ENCODE results near the gene GOLGA6A.

Gene GOLGA6A

DNA sequence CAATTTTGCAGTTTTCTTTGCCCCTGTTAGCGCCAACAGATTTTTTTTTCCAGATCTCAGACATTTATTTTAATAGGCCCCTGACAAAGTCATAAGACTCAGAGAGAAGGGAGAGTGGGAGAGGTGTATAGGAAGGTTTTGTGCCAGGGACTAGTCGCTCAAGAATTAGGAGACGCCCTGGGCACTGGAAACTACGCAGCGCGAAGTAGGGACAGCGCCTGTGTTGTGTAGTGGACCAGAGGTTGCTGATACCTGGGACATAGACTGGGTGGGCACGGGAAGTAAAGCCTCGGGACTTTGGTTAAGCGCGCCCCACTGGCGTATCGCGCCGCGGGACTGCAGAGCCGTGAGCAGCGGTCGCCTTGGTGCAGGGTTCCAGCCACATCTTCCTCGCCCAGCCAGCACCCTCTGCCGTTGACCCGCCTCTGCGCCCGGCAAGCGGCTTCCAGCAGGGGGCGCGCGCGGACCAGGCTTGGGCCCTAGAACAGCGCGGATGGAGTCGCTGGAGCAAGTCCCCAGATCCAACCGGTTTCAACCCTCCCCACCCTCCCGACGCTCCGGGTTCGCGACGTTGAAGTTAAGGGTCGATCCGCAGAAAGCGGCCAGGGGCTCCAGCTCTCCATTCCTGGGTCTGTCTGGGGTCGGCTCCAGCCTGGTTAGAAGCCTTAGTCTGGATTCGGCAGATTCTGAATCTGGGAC lies 45.1 kb upstream of the GOLGA6A start (continued):
- peak; percentile 52; the same call in 1 of the 2 replicates for TF ChIP-seq ZNF24 (tag by site-specific recombination; IDR thresholded peaks at IDR 0.05)
- no peak for TF ChIP-seq ZNF549 (tag by site-specific recombination; IDR thresholded peaks at IDR 0.05)
- TF ChIP-seq, protein P1, sequence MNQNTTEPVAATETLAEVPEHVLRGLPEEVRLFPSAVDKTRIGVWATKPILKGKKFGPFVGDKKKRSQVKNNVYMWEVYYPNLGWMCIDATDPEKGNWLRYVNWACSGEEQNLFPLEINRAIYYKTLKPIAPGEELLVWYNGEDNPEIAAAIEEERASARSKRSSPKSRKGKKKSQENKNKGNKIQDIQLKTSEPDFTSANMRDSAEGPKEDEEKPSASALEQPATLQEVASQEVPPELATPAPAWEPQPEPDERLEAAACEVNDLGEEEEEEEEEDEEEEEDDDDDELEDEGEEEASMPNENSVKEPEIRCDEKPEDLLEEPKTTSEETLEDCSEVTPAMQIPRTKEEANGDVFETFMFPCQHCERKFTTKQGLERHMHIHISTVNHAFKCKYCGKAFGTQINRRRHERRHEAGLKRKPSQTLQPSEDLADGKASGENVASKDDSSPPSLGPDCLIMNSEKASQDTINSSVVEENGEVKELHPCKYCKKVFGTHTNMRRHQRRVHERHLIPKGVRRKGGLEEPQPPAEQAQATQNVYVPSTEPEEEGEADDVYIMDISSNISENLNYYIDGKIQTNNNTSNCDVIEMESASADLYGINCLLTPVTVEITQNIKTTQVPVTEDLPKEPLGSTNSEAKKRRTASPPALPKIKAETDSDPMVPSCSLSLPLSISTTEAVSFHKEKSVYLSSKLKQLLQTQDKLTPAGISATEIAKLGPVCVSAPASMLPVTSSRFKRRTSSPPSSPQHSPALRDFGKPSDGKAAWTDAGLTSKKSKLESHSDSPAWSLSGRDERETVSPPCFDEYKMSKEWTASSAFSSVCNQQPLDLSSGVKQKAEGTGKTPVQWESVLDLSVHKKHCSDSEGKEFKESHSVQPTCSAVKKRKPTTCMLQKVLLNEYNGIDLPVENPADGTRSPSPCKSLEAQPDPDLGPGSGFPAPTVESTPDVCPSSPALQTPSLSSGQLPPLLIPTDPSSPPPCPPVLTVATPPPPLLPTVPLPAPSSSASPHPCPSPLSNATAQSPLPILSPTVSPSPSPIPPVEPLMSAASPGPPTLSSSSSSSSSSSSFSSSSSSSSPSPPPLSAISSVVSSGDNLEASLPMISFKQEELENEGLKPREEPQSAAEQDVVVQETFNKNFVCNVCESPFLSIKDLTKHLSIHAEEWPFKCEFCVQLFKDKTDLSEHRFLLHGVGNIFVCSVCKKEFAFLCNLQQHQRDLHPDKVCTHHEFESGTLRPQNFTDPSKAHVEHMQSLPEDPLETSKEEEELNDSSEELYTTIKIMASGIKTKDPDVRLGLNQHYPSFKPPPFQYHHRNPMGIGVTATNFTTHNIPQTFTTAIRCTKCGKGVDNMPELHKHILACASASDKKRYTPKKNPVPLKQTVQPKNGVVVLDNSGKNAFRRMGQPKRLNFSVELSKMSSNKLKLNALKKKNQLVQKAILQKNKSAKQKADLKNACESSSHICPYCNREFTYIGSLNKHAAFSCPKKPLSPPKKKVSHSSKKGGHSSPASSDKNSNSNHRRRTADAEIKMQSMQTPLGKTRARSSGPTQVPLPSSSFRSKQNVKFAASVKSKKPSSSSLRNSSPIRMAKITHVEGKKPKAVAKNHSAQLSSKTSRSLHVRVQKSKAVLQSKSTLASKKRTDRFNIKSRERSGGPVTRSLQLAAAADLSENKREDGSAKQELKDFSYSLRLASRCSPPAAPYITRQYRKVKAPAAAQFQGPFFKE (tag by site-specific recombination; IDR thresholded peaks at IDR 0.05; ENCODE audit: borderline replicate concordance): no peak
- TF ChIP-seq ZBTB21 (tag by site-specific recombination; IDR thresholded peaks at IDR 0.05): no peak
- no peak for TF ChIP-seq ZNF791 (tag by site-specific recombination; IDR thresholded peaks at IDR 0.05)
- TF ChIP-seq, protein P2, sequence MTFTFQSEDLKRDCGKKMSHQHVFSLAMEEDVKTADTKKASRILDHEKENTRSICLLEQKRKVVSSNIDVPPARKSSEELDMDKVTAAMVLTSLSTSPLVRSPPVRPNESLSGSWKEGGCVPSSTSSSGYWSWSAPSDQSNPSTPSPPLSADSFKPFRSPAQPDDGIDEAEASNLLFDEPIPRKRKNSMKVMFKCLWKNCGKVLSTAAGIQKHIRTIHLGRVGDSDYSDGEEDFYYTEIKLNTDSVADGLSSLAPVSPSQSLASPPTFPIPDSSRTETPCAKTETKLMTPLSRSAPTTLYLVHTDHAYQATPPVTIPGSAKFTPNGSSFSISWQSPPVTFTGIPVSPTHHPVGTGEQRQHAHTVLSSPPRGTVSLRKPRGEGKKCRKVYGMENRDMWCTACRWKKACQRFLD (tag by site-specific recombination; IDR thresholded peaks at IDR 0.05): no peak
- peak; percentile 77 for TF ChIP-seq ZFP69B (tag by site-specific recombination; IDR thresholded peaks at IDR 0.05)
- TF ChIP-seq, protein P3, sequence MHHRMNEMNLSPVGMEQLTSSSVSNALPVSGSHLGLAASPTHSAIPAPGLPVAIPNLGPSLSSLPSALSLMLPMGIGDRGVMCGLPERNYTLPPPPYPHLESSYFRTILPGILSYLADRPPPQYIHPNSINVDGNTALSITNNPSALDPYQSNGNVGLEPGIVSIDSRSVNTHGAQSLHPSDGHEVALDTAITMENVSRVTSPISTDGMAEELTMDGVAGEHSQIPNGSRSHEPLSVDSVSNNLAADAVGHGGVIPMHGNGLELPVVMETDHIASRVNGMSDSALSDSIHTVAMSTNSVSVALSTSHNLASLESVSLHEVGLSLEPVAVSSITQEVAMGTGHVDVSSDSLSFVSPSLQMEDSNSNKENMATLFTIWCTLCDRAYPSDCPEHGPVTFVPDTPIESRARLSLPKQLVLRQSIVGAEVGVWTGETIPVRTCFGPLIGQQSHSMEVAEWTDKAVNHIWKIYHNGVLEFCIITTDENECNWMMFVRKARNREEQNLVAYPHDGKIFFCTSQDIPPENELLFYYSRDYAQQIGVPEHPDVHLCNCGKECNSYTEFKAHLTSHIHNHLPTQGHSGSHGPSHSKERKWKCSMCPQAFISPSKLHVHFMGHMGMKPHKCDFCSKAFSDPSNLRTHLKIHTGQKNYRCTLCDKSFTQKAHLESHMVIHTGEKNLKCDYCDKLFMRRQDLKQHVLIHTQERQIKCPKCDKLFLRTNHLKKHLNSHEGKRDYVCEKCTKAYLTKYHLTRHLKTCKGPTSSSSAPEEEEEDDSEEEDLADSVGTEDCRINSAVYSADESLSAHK (tag by site-specific recombination; IDR thresholded peaks at IDR 0.05): peak; percentile 91
- no peak for TF ChIP-seq ZNF571 (tag by site-specific recombination; IDR thresholded peaks at IDR 0.05)
- no peak for TF ChIP-seq ZNF350 (tag by site-specific recombination; IDR thresholded peaks at IDR 0.05)
- TF ChIP-seq KLF16 (tag by site-specific recombination; IDR thresholded peaks at IDR 0.05): peak; percentile 59
- no peak for TF ChIP-seq HOXA7 (CRISPR knock-in tag; IDR thresholded peaks at IDR 0.05; ENCODE audit: borderline replicate concordance)
- TF ChIP-seq, protein P4, sequence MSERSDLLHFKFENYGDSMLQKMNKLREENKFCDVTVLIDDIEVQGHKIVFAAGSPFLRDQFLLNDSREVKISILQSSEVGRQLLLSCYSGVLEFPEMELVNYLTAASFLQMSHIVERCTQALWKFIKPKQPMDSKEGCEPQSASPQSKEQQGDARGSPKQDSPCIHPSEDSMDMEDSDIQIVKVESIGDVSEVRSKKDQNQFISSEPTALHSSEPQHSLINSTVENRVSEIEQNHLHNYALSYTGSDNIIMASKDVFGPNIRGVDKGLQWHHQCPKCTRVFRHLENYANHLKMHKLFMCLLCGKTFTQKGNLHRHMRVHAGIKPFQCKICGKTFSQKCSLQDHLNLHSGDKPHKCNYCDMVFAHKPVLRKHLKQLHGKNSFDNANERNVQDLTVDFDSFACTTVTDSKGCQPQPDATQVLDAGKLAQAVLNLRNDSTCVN (tag by site-specific recombination; optimal IDR thresholded peaks at IDR 0.05): peak; percentile 63
- TF ChIP-seq GLIS1 (tag by site-specific recombination; IDR thresholded peaks at IDR 0.05): 0 out of 2 replicates have a peak, but pooled peaks have one; percentile 41
- peak; percentile 84 for TF ChIP-seq ZNF2 (tag by site-specific recombination; IDR thresholded peaks at IDR 0.05)
- no peak for TF ChIP-seq ZNF558 (tag by site-specific recombination; IDR thresholded peaks at IDR 0.05)
- no peak for TF ChIP-seq ZNF530 (tag by site-specific recombination; IDR thresholded peaks at IDR 0.05; ENCODE audit: low read depth)
- TF ChIP-seq ZNF707 (tag by site-specific recombination; IDR thresholded peaks at IDR 0.05): no peak
- TF ChIP-seq HOXC10 (CRISPR knock-in tag; IDR thresholded peaks at IDR 0.05): no peak
- TF ChIP-seq, protein P5, sequence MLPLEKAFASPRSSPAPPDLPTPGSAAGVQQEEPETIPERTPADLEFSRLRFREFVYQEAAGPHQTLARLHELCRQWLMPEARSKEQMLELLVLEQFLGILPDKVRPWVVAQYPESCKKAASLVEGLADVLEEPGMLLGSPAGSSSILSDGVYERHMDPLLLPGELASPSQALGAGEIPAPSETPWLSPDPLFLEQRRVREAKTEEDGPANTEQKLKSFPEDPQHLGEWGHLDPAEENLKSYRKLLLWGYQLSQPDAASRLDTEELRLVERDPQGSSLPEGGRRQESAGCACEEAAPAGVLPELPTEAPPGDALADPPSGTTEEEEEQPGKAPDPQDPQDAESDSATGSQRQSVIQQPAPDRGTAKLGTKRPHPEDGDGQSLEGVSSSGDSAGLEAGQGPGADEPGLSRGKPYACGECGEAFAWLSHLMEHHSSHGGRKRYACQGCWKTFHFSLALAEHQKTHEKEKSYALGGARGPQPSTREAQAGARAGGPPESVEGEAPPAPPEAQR (tag by site-specific recombination; IDR thresholded peaks at IDR 0.05): no peak
- no peak for TF ChIP-seq ZNF416 (tag by site-specific recombination; IDR thresholded peaks at IDR 0.05)
- no peak for TF ChIP-seq EGR2 (tag by site-specific recombination; IDR thresholded peaks at IDR 0.05; ENCODE audit: low read depth)
- TF ChIP-seq ZSCAN23 (tag by site-specific recombination; IDR thresholded peaks at IDR 0.05): 0 out of 2 replicates have a peak, but pooled peaks have one; percentile 46
- TF ChIP-seq, protein P6, sequence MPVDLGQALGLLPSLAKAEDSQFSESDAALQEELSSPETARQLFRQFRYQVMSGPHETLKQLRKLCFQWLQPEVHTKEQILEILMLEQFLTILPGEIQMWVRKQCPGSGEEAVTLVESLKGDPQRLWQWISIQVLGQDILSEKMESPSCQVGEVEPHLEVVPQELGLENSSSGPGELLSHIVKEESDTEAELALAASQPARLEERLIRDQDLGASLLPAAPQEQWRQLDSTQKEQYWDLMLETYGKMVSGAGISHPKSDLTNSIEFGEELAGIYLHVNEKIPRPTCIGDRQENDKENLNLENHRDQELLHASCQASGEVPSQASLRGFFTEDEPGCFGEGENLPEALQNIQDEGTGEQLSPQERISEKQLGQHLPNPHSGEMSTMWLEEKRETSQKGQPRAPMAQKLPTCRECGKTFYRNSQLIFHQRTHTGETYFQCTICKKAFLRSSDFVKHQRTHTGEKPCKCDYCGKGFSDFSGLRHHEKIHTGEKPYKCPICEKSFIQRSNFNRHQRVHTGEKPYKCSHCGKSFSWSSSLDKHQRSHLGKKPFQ (tag by site-specific recombination; IDR thresholded peaks at IDR 0.05): no peak
- TF ChIP-seq, protein P7, sequence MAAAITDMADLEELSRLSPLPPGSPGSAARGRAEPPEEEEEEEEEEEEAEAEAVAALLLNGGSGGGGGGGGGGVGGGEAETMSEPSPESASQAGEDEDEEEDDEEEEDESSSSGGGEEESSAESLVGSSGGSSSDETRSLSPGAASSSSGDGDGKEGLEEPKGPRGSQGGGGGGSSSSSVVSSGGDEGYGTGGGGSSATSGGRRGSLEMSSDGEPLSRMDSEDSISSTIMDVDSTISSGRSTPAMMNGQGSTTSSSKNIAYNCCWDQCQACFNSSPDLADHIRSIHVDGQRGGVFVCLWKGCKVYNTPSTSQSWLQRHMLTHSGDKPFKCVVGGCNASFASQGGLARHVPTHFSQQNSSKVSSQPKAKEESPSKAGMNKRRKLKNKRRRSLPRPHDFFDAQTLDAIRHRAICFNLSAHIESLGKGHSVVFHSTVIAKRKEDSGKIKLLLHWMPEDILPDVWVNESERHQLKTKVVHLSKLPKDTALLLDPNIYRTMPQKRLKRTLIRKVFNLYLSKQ (tag by site-specific recombination; IDR thresholded peaks at IDR 0.05; ENCODE audit: borderline replicate concordance): no peak

Data from HEK293 (cell line).